GM18861 (cell line): Measurements from ENCODE around the gene TIE1.

Source experiments
- ATAC-seq: cut with Tn5 transposase; IDR thresholded peaks from one replicate; pipeline ENCODE4 v1.9.1; 2021; ENCODE audit not compliant: unreplicated experiment

TIE1 gene

DNA sequence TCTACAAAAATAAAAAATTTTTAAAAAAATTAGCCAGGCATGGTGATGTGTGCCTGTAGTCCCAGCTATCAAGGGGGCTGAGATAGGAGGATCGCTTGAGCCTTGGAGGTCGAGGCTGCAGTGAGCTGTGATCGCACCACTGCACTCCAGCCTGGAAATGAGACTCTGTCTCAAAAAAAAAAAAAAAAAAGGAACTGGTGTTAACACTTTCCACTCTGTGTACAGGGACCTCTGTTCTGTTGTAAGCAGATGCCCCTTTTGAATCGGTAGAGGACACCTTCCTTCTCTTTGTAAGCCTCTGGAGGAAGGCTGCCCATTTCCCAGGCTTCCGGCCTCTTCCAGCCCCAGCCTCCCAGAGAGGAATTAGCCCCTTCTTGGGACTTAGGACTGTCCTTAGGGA is 8.1 kb upstream of the TIE1 start:
- no peak for ATAC-seq

DNA sequence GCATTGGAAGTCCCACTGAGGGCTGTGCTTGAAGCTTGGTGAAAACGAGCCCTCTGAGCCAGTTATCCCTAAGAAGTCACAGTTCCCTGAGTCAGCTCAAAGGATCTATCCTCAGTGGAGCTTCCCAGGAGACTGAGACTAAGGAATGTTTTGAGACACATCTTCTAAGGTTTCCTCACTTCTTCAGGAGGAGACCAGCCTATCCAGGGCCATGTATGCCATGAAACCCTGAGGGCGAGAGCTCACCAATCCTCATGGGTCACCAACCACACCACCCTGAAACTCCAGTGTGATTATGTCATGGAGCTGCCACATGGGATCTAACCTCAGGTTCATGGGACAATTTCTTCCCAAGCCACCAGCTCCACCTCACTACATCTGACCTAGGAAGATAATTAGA is 7.6 kb upstream of the TIE1 start:
- no peak for ATAC-seq

DNA sequence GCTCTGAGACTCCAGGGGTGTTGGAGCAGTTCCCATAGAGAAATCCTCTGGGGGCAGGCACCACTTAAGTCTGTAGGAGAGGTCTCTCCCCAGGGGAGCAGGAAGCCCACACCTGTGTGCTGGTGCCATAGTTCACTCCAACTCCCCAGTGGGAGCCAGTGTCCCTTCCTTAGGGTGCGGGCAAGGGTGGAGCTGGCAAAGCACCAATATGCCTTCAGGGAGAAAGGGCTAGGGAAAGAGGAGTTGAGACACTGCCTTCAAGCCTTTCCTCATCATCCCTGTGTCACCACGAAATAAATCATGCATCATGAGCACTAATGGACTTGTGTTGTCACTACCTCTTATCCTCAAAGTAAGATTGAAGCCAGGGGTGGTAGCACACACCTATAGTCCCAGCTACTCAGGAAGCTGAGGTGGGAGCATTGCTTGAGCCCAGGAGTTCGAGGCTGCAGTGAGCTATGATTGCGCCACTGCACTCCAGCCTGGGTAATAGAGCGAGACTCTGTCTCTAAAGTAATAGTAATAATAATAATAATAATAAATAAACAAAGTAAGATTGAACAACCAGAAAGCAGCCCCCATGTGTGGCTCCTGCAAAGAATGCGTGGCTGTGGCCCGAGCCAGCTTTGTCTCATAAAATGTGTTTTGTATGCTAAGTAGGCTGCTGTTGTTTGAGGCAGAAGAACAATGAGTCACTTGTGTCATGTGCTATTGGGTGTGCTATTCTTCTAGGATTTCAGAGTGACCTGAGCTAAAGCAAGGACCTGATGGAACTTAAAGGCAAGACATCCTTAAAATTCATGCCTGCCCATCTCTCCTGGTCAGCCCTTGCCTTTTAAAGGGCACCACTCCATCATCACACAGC is 6.7 kb upstream of the TIE1 start:
- ATAC-seq: no peak

DNA sequence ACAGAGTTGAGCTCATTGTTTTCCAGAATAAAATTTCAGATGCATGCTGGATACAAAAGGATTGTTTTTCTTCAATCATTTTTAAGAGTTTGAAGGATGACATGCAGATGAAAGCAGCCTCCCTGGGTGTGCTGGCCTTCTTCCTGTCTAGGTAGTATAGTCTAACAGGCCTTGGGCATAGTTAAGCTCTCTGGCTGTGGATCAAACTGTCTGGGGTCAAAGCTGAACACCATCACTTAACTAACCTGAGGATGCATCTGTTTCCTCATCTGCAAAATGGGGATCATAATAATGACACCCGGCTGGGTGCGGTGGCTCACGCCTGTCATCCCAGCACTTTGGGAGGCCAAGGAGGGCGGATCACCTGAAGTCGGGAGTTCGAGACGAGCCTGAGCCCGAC is 6.0 kb upstream of the TIE1 start:
- ATAC-seq: no peak

DNA sequence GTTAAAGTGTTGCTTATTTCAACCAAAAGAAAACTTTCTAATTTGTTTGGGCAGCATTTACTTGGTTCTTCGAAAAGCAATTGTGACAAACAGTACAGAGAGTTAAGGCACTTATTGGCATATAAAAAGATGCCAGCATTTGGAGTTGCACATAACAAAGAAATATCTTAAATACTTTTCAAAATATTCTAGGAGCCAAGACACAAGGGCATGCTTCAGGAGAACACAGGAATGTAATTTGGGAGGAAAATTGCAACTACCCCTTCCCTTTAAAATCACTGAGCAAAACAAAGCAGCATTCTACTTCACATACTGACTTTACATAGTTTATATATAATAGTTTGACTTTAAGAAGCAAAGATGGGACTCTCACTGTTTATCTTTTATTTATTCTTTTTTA is 4.6 kb upstream of the TIE1 start:
- no peak for ATAC-seq

DNA sequence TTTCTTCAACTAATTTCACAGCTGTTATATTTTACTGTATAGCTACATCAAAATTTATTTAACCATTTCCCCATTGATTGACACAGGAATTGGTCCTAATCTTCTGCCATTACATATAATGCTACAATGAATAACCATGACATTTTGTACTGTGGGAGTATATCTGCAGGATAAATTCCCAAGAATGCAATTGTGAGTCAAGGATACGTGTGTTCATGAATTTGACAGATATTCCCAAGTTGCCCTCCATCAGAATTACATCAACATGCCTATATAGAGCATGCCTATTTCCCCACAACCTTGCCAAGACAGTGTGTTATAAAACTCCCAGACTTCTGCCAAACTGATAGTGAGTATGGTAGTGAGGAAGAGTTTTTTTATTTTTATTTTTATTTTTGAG is 2.7 kb upstream of the TIE1 start:
- no peak for ATAC-seq

DNA sequence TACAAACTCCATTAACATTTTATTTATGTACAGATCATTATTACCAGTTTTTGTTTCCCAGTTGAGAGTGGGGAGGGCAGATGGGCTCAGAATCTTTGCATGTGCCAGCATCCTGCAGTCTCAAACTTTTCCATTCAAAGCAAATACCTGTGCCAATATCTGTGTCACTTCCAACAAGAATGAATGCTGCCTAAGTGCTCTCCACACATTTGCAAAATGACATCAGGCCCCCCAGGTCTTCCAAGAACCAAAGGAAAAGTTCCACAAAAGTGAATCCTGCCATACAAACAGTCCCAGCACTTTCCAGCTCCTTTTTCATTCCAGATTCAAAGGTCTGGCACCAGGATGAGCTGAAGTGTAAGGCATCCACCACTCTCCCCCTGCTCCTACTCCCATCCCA is 1.7 kb upstream of the TIE1 start:
- no peak for ATAC-seq

DNA sequence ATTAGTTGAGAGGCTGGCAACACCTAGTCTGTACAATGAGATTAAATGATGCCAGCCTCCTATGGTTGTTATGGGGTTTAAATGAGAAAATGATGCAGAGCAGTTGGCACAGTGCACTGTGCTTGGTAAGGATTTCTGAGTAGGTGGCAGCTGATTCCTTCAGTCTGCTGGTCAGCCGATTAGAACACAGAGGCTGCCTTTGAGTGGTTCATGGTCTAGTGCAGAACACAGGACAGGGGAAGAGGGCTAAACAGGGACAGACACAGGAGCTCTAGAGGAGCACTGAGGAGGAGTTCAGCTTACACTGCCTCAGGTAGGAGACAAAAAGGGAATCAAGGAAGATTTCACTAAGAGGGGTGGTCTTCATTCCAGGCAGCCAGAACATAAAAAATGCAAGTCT is 1.4 kb downstream of the TIE1 start:
- ATAC-seq: no peak

DNA sequence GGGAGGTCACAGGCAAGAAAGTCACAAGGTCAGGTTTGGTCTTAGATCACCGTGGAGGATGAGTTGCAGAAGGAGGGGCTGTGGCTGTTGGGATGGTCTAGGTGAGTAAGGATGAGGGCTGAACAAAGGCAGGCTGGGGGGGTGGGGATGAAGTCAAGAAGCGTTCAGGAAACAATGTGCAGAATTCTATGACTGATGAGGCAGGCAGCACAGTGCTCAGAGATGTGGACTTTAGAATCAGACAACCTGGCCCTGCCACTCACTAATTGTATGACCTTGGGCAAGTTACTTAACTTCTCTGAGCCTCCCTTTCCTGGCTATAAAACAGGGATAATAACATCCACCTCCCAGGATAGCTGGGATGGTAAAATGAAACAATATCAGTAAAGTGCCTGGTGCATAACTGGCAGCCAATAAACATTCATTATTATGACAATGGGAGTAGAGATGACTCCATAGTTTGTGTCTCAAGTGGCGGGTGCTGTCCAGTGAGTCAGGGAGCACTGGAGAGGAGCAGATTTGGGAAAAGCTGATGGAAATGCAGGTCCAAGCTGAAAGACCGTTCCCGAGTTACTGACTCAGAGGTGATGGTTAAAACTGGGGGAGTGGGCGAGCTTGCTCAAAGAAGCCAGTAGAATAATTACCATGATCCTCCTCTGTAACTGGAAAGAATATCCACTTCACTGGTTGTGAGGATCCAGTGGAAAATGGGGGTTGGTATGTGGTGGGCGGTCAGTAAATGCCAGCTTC is 2.1 kb downstream of the TIE1 start:
- ATAC-seq: no peak

DNA sequence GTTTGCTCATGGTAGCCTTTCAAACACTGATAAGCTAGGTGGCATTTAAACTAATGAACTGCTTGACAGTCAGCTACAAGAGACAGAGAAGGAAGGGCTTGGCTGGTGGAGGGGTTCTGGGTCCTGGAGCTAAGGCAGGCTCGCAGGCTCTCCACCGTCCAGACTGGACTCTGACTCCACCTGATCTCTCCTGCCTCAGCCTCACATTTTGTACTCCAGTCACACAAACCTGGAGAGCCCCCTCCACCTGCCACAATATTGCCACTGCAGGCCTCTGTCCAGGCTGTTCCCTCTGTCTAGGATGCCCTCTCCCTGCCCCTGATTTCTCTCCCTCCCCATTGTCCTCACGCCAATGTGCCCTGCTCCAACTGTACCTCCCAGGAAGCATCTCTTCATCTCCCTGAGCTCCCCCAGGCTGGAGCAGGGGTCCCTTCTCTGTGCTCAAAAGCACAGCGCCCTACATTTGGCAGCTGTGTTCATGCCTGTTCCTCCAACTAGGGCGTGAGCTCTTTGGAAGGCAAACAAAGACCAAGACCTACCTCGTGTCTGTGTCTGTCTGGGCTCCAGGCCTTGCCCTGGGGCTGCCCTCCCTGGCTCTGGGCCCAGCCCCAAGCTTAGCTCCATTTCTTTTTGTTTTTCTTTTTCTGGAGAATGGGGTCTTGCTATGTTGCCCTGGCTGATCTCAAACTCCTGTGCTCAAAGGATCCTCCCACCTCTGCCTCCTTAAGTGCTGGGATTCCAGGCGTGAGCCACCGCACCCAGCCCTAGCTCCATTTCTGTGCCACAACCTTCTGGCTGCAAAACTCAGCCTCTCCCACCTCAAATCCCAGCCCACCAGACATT is 2.9 kb downstream of the TIE1 start:
- ATAC-seq: no peak

DNA sequence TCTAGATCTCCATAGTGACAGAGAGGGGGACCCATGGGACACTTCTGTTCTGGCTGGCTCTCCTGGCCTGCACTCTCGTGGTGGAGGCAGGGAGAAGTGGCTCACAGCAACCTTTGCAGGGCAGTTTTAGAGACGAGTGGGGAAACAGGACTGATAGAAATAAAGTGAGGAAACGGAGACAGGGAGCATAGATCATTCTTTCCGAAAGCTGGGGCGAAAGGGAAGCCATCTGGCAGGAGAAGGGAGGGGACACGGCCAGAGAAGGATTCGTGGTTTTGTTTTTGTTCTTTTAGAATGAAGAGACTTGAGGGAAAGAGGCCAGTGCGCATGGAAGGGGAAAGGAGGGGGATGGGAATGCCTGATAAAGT is 3.5 kb downstream of the TIE1 start:
- no peak for ATAC-seq

DNA sequence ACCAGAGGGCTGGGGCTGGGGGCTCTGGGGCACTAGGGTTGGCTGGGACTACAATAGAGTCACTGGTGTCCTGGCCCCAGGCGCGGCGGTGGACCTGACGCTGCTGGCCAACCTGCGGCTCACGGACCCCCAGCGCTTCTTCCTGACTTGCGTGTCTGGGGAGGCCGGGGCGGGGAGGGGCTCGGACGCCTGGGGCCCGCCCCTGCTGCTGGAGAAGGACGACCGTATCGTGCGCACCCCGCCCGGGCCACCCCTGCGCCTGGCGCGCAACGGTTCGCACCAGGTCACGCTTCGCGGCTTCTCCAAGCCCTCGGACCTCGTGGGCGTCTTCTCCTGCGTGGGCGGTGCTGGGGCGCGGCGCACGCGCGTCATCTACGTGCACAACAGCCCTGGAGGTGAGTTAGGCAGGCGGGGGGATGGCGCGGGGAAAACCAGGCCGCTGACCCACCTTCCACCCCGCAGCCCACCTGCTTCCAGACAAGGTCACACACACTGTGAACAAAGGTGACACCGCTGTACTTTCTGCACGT is 4.1 kb downstream of the TIE1 start:
- ATAC-seq: no peak

DNA sequence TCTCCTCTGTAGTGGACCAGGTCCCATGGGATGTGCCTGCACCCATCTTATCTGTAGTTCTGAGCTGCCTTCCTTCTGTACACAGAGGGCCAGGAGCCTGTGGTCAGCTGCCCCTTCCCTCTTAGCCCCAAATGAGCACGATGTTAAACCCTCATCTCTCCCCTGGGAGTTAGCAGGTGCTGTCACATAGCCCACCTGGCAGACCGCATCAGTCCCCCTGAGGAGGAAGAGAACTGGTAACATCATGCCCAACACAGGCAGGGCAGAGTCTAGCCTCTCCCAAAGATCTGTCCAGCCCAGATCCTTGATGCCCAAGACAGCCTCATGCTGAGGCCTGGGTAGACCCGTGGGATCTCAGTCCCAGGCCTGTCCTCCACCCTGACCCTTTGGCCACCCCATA is 4.7 kb downstream of the TIE1 start:
- no peak for ATAC-seq

DNA sequence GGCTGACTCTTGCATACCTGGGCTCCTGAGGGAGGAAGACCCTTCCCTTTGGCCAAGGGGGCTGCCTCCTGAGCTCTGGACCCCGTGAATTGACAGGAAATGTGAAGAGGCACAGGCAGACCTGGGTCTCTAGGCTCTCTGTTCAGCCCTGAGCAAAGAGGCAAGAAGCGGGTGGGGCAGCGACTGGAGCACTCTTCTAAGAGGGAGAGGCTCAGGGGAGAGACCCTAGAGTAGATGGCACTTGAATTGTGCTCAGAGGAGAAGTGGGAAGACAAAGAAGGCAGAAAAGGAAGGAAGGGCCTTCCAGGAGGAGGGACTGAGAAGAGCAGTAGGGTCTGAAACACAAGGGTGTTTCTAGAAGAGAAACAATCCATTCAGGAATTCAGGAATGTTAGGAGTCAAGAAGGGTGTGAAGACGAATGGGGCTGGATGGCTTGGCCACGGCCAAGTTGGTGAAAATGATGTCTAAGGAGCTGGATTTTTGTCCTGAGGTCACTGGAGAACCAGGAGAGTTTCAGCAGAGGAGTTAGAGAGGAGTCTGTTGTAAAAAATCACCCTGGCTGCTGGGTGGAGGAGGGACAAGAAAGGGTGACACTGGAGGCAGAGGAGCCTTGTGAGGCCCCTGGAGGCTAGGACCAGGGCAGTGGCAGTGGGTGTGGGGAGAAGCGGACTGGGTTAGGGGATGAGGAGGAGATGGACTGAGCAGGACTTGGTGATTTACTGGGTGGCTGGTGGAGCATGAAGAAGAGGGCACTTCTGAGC is 5.3 kb downstream of the TIE1 start:
- ATAC-seq: no peak

DNA sequence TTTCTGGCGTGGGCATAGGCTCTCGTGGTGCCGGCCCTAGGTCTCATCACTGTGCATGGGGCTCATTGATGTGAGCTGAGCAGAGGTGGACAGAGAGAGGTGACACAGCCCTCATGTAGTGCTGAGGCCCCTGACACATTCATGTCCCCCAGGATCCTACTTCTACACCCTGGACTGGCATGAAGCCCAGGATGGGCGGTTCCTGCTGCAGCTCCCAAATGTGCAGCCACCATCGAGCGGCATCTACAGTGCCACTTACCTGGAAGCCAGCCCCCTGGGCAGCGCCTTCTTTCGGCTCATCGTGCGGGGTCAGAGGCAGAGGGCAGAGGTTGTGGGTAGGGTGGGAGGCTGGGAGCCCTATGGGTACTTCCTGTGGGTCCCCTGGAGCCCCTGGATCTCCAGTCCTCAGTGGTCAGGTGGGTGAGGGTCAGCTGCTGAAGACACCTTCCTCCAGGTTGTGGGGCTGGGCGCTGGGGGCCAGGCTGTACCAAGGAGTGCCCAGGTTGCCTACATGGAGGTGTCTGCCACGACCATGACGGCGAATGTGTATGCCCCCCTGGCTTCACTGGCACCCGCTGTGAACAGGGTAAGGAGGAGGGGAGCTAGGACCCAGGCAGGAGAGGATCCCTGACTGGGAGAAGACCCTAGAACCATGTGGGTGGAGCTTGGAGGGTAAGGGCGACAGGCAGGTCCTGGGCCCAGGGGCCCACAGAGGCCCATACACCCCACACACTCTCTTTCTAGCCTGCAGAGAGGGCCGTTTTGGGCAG is 6.1 kb downstream of the TIE1 start:
- ATAC-seq: no peak

DNA sequence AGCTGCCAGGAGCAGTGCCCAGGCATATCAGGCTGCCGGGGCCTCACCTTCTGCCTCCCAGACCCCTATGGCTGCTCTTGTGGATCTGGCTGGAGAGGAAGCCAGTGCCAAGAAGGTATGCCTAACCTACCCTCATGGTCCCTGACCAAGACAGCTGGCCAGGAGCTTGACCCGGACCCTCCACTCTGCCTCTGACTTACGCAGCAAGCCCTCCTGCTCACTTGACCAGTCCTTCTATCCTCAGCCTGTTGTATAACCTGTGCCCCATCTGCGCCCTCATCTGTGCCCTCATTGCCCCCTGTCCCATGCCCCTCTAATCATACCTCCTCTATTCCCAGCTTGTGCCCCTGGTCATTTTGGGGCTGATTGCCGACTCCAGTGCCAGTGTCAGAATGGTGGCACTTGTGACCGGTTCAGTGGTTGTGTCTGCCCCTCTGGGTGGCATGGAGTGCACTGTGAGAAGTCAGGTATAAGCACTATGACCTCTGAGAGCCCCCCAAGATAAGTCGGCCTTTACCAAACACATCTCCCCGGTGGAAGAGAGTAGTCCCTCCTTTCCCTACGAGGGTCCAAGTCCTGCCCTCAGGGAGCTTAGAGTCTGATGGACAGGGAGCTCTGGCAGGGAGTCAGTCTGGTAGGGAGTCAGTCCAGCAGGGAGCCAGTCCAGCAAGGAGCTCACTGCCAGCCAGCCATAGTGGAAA is 6.8 kb downstream of the TIE1 start:
- no peak for ATAC-seq

DNA sequence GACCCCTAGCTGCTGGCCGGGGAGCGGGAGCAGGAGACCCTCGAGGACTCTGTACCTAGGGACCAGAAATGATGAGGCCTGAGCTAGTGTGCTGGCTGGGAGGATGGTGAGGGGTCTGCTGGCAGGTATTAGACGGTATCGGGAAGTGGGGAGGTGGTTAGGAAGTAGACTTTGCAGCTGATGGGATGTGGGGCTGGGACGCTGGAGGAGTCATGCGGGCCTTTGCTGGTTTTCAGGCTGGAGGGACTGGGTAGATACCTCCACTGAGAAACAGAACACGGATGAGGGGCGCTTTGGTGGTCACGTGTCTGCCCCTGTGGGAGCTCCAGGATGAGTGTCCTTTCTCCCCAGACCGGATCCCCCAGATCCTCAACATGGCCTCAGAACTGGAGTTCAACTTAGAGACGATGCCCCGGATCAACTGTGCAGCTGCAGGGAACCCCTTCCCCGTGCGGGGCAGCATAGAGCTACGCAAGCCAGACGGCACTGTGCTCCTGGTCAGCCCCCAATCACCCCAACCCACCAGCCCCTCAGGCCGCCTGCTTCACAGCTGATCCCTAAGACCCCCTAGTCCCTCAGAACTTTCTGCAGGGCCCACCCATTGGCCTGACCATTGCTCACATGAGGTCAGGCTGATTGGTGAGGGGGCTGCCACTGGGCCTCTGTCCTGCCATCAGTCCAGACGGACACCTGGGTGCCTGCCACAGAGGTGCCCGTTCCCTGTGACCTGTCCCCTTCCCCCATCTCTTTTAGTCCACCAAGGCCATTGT is 8.0 kb downstream of the TIE1 start:
- ATAC-seq: no peak

DNA sequence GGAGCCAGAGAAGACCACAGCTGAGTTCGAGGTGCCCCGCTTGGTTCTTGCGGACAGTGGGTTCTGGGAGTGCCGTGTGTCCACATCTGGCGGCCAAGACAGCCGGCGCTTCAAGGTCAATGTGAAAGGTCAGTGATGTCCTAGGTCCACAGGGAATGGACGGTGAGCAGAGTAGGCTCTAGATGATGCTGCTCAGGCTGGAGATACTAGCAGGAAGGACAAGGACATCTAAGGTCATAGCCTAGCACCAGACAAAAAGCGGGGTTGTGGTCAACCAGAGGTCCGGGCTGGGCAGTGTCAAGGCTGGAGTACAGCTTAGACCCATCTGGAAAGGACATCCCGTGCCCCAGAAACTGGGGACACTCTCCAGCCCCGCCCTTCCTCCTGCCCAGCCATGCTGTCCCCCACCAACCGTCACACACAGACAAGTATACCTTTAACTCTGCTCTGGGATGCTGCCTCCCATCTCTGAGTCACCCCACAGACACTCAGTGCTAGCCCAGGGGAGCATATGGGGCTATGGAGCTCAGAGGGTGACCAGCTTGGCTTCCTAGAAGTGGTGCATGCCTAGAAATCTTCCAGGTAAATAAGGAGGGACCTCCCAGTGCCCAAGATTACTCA is 8.7 kb downstream of the TIE1 start:
- ATAC-seq: no peak
